IMR-90 (cell line): ENCODE measurements around the gene HES1. TPM values are rescaled to one million over a fixed set of nuclear protein-coding genes. Genes with fewer than 3 reads are reported as not detected.

Source experiments
- ATAC-seq: fragments of 200-7000 bp; cut with Tn5 transposase; 2 replicates; pipeline ENCODE4 v1.9.1; 2020; ENCODE audit warnings: low read depth, mild to moderate bottlenecking, moderate library complexity
- BruUV-seq: library from RNA; stranded (reverse); fragments of 400-500 nt; replicated peaks from 2 replicates; lab custom pipeline; 2021; lab: Mats Ljungman, UMichigan
- CTCF ChIA-PET: fragments of 300-600 bp; formaldehyde crosslinking; extraction: SDS; loops from one replicate; lab custom pipeline; 2021; ENCODE audit warnings: antibody characterized with exemption; lab: Yijun Ruan, JAX
- POLR2A ChIA-PET: fragments of 300-600 bp; sonication (Branson Sonifier 250); formaldehyde crosslinking; loops from one replicate; lab custom pipeline; 2022; ENCODE audit warnings: antibody characterized with exemption; ENCODE audit not compliant: unreplicated experiment; lab: Charles Lee
- DNase-seq: peaks from one replicate; pipeline ENCODE4 v3.0.0; 2013
- H2AFZ ChIP-seq: replicated peaks from 2 replicates; pipeline ENCODE3; 2013; ENCODE audit warnings: low read length, mild to moderate bottlenecking; ENCODE audit not compliant: poor library complexity
- H2AK5ac ChIP-seq: 2 replicates; pipeline ENCODE4 v1.6.1; 2013; ENCODE audit warnings: low read depth, low read length, inconsistent platforms
- H2AK9ac ChIP-seq: replicated peaks from 2 replicates; pipeline ENCODE3; 2013; ENCODE audit warnings: mild to moderate bottlenecking, low read depth, low read length, moderate library complexity; ENCODE audit not compliant: poor library complexity
- H2BK120ac ChIP-seq: 2 replicates; pipeline ENCODE4 v1.6.1; 2013; ENCODE audit warnings: low read depth, low read length, inconsistent platforms
- H2BK15ac ChIP-seq: 3 replicates; pipeline ENCODE4 v1.6.1; 2013; ENCODE audit warnings: low read depth, low read length, inconsistent platforms
- H2BK20ac ChIP-seq: 2 replicates; pipeline ENCODE4 v1.6.1; 2013; ENCODE audit warnings: low read depth, mild to moderate bottlenecking, inconsistent platforms, low read length, moderate library complexity
- H2BK5ac ChIP-seq: 2 replicates; pipeline ENCODE4 v1.6.1; 2013; ENCODE audit warnings: mild to moderate bottlenecking, low read depth, low read length, inconsistent platforms; ENCODE audit not compliant: poor library complexity, severe bottlenecking
- H3K14ac ChIP-seq: replicated peaks from 2 replicates; pipeline ENCODE4 v1.6.1; 2013; ENCODE audit warnings: low read depth, low read length, inconsistent platforms
- H3K18ac ChIP-seq: 2 replicates; pipeline ENCODE4 v1.6.1; 2013; ENCODE audit warnings: low read depth, low read length, control low read depth
- H3K23ac ChIP-seq: 2 replicates; pipeline ENCODE4 v1.6.1; 2013; ENCODE audit warnings: low read depth, low read length, inconsistent platforms
- H3K27ac ChIP-seq: 2 replicates; pipeline ENCODE4 v1.5.1; 2013; ENCODE audit warnings: mild to moderate bottlenecking, control low read depth, low read length; ENCODE audit not compliant: insufficient read depth
- H3K27me3 ChIP-seq: 2 replicates; pipeline ENCODE4 v1.6.1; 2013; ENCODE audit warnings: low read length; ENCODE audit not compliant: control insufficient read depth, insufficient read depth
- H3K36me3 ChIP-seq: 2 replicates; pipeline ENCODE4 v1.6.1; 2013; ENCODE audit warnings: low read length, mixed read lengths; ENCODE audit not compliant: control insufficient read depth, insufficient read depth
- H3K4ac ChIP-seq: 2 replicates; pipeline ENCODE4 v1.6.1; 2013; ENCODE audit warnings: low read depth, low read length, inconsistent platforms
- H3K4me1 ChIP-seq: 2 replicates; pipeline ENCODE4 v1.6.1; 2013; ENCODE audit warnings: low read length, mixed read lengths; ENCODE audit not compliant: control insufficient read depth, insufficient read depth
- H3K4me2 ChIP-seq: 2 replicates; pipeline ENCODE4 v1.6.1; 2013; ENCODE audit warnings: low read depth, mild to moderate bottlenecking, control low read depth, low read length, moderate library complexity
- H3K4me3 ChIP-seq: 2 replicates; pipeline ENCODE4 v1.5.1; 2013; ENCODE audit warnings: low read depth, mild to moderate bottlenecking, control low read depth, low read length, moderate library complexity; ENCODE audit not compliant: insufficient read depth
- H3K56ac ChIP-seq: 2 replicates; pipeline ENCODE4 v1.6.1; 2013; ENCODE audit warnings: low read length, inconsistent platforms; ENCODE audit not compliant: insufficient read depth; ENCODE audit errors: extremely low read depth
- H3K79me1 ChIP-seq, 2 experiments: 2 replicates each; pipeline ENCODE4 v1.6.1; 2013; ENCODE audit warnings: low read length in 2 of 2, inconsistent platforms in 1 of 2, low read depth in 1 of 2
- H3K9ac ChIP-seq: 2 replicates; pipeline ENCODE4 v1.6.1; 2013; ENCODE audit warnings: low read depth, low read length, control low read depth
- H3K9me1 ChIP-seq: 2 replicates; pipeline ENCODE4 v1.6.1; 2013; ENCODE audit warnings: low read length, inconsistent platforms; ENCODE audit not compliant: insufficient read depth
- H3K9me3 ChIP-seq: 2 replicates; pipeline ENCODE4 v1.6.1; 2013; ENCODE audit warnings: low read length; ENCODE audit not compliant: control insufficient read depth, insufficient read depth
- H4K20me1 ChIP-seq: 2 replicates; pipeline ENCODE4 v1.6.1; 2013; ENCODE audit warnings: low read length, inconsistent platforms; ENCODE audit not compliant: insufficient read depth
- H4K5ac ChIP-seq: 2 replicates; pipeline ENCODE4 v1.6.1; 2013; ENCODE audit warnings: mild to moderate bottlenecking, low read depth, low read length, control low read depth
- H4K8ac ChIP-seq, 2 experiments: 2 replicates each; pipeline ENCODE4 v1.6.1; 2013; ENCODE audit warnings: low read depth in 2 of 2, low read length in 2 of 2, control low read depth in 1 of 2, inconsistent platforms in 1 of 2
- H4K91ac ChIP-seq: 2 replicates; pipeline ENCODE4 v1.6.1; 2013; ENCODE audit warnings: low read depth, low read length, inconsistent platforms; ENCODE audit not compliant: insufficient read depth
- CEBPB ChIP-seq: IDR thresholded peaks from 2 replicates; pipeline ENCODE4 v1.6.1; 2012; ENCODE audit warnings: low read depth, low read length, improper control_type of control experiment
- FOS ChIP-seq: fragments of 150-350 bp; IDR thresholded peaks from 2 replicates; pipeline ENCODE4 v1.6.1; 2016; ENCODE audit warnings: low read depth, low read length
- WGBS, 2 experiments: methylation state at CpG; one replicate each; pipeline versions ENCODE4 v1.1.5 to v1.1.7; 2013; ENCODE audit warnings: missing lambda C conversion rate in 2 of 2; ENCODE audit not compliant: insufficient read length in 1 of 2; ENCODE audit errors: extremely low coverage in 2 of 2; 5-methylcytosine and 5-hydroxymethylcytosine counted together
- dilution Hi-C: fragments of 300-500 bp; cut with HindIII; formaldehyde crosslinking; loops from one replicate; pipeline ENCODE4 v1.14.3; 2018; ENCODE audit warnings: low sequenced_read_pairs; ENCODE audit not compliant: unreplicated experiment
- in situ Hi-C: fragments of 300-500 bp; cut with MboI; formaldehyde crosslinking; loops from 3 replicates; pipeline ENCODE4 v1.14.3; 2019; ENCODE audit warnings: low sequenced_read_pairs, inconsistent platforms, mixed read lengths
- intact Hi-C: fragments of 100-400 bp; cut with micrococcal nuclease; formaldehyde crosslinking; loops from 2 replicates; pipeline ENCODE4 v1.10.0; 2022
- polyA plus RNA-seq, 3 experiments: library from polyadenylated mRNA; depleted of rRNA; stranded (reverse); fragments of >200 nt; gene quantifications; 2 replicates each; pipeline ENCODE4 v1.2.3, GENCODE V29; 2012; ENCODE audit warnings: low replicate concordance in 1 of 3
- total RNA-seq: library from RNA; depleted of rRNA; stranded (reverse); fragments of >200 nt; gene quantifications from 2 replicates; pipeline ENCODE4 v1.2.3, GENCODE V29; 2012

HES1 gene
- total and polyA plus RNA-seq, 2 of the 4 experiments (the other 2 are of a cell fraction) = 3.6 to 6.7 TPM

- no peak overlapping the region for H3K23ac ChIP-seq
- H4K91ac ChIP-seq = no peak overlapping the region
- H2AK5ac ChIP-seq = no peak overlapping the region
- no TSS peak for BruUV-seq
- H4K8ac ChIP-seq = no peak overlapping the region
- ChIA-PET POLR2A (no interaction called here), CTCF (no interaction called here)
- H3K4ac ChIP-seq = no peak overlapping the region
- no peak overlapping the region for H3K4me2 ChIP-seq
- no peak overlapping the region for H4K5ac ChIP-seq
- TF ChIP-seq FOS (no peak), CEBPB (no peak)
- H3K9ac ChIP-seq = no peak overlapping the region
- H2BK15ac ChIP-seq = no peak overlapping the region
- dilution Hi-C loops = no loop called here
- no peaks in the 10 kb centered on the region for H4K20me1 ChIP-seq
- H3K18ac ChIP-seq = no peak overlapping the region
- DNase-seq (no peak), ATAC-seq (no peak)
- no peak overlapping the region for H2BK20ac ChIP-seq
- in situ Hi-C loops = no loop called here
- H3K14ac ChIP-seq = no peak overlapping the region
- H2AFZ ChIP-seq = peak overlapping the region; percentile 17
- no peak overlapping the region for H2BK5ac ChIP-seq
- no peak overlapping the region for H2BK120ac ChIP-seq
- no peaks in the 10 kb centered on the region for H3K36me3 ChIP-seq
- no peak overlapping the region for H2AK9ac ChIP-seq
- 46% methylated on average over 3 of the region's 12 CpGs; no CpG with 5 or more reads in 1 of the 2 experiments for WGBS, 2 experiments
- intact Hi-C loops = no loop called here
- peaks cover 5% of the 10 kb centered on the region; the same call in 1 of the 2 replicates for H3K4me1 ChIP-seq
- no peak overlapping the region for H3K56ac ChIP-seq
- peaks cover 26% of the 10 kb centered on the region for H3K27me3 ChIP-seq
- no peak overlapping the region for H3K27ac ChIP-seq
- no peaks in the 10 kb centered on the region for H3K9me3 ChIP-seq
- no peaks in the 10 kb centered on the region for H3K9me1 ChIP-seq
- H3K4me3 ChIP-seq = no peak overlapping the region
- no peaks in the 10 kb centered on the region for H3K79me1 ChIP-seq
These were observed 49.4 kb upstream of the HES1 start for GRCh38 chr3:194086388-194087075.
